PC-9 (cell line): Measurements from ENCODE around the gene ZNF23.

Experiments
- CTCF ChIP-seq: fragments of 200-600 bp; sonication (generic); conservative IDR thresholded peaks from 2 replicates; pipeline ENCODE4 v1.6.1; 2017; ENCODE audit warnings: mixed run types, antibody characterized with exemption, mild to moderate bottlenecking, moderate library complexity
- EZH2 ChIP-seq: fragments of 200-600 bp; sonication (generic); IDR thresholded peaks from 2 replicates; pipeline ENCODE4 v1.8.0; 2017; ENCODE audit warnings: antibody characterized with exemption, low read depth

- no peak for TF ChIP-seq CTCF
- TF ChIP-seq EZH2 = no peak
Measured at GRCh38 chr16:71431176-71431575, 30.9 kb downstream of the ZNF23 start.
